Peyer's patch (tissue), 4 donors: ENCODE results near the gene ZNF747. TPM values are rescaled to one million over a fixed set of nuclear protein-coding genes. Genes with fewer than 3 reads are reported as not detected.
A peak's percentile ranks its signal among the peaks of the same experiment; 100 is the strongest.

ENCODE experiments used
- DNase-seq, 3 donors: peaks; one replicate each; pipeline ENCODE4 v3.0.0-alpha.2; 2017 to 2019
- H3K27ac ChIP-seq, 4 donors: fragments of 200-600 bp; sonication (generic); one replicate each; pipeline ENCODE4 v1.5.1; 2016 to 2019
- H3K27me3 ChIP-seq, 2 donors: fragments of 200-600 bp; sonication (generic); one replicate each; pipeline ENCODE4 v1.5.1; 2019
- H3K36me3 ChIP-seq, 3 donors: fragments of 200-600 bp; sonication (generic); one replicate each; pipeline ENCODE4 v1.5.1; 2016 to 2019
- H3K4me1 ChIP-seq, 4 donors: fragments of 200-600 bp; sonication (generic); one replicate each; pipeline ENCODE4 v1.5.1; 2016 to 2019
- H3K4me3 ChIP-seq, 4 donors: fragments of 200-600 bp; sonication (generic); 1 replicate in 3 of 4; 2 replicates in 1 of 4; pipeline ENCODE4 v1.5.1; 2016 to 2019; ENCODE audit warnings: mild to moderate bottlenecking in 1 of 4
- H3K9me3 ChIP-seq, 4 donors: fragments of 200-600 bp; sonication (generic); one replicate each; pipeline ENCODE4 v1.5.1; 2016 to 2019; ENCODE audit warnings: mild to moderate bottlenecking in 1 of 4
- CTCF ChIP-seq, 6 experiments: fragments of 450-650 bp in 4 of 6; fragments of 200-600 bp in 2 of 6; sonication (generic) in 1 of 6; IDR thresholded peaks; one replicate each; pipeline ENCODE4 v1.5.1; 2017 to 2019; ENCODE audit warnings: antibody characterized with exemption in 6 of 6, mild to moderate bottlenecking in 3 of 6, moderate library complexity in 1 of 6
- POLR2A ChIP-seq, 2 donors: fragments of 450-650 bp; IDR thresholded peaks; one replicate each; pipeline ENCODE4 v1.5.1; 2017; ENCODE audit warnings: antibody characterized with exemption in 2 of 2, mild to moderate bottlenecking in 2 of 2, moderate library complexity in 2 of 2
- total RNA-seq, 4 donors: library from RNA; depleted of rRNA; stranded (reverse); fragments of >200 nt; gene quantifications; one replicate each; pipeline ENCODE4 v1.1.0, GENCODE V29; 2016

ZNF747 gene
- 10 to 100 TPM; 12.4 to 22.8 (median 19.1) TPM for total RNA-seq

GRCh38 chr16:30534368-30535105, at the start of gene ZNF747:
Gene ZNF747 (minus strand): TSS chr16:30534858. CDS start chr16:30534679, 179 bp downstream.
- DNase-seq = peak; percentile 91 to 97 (median 94)

GRCh38 chr16:30582611-30583340, 48.1 kb upstream of the ZNF747 start:
- no peak for DNase-seq
- Histone ChIP-seq H3K27ac (no peak overlapping the region), H3K4me3 (no peak overlapping the region), H3K9me3 (no peaks in the 10 kb centered on the region), H3K36me3 (peaks cover 0 to 48% (median 3%) of the 10 kb centered on the region in 3 donors), H3K4me1 (peaks cover 0 to 31% (median 2%) of the 10 kb centered on the region in 4 donors), H3K27me3 (no peaks in the 10 kb centered on the region)
- TF ChIP-seq POLR2A (IDR thresholded peaks at IDR 0.05) (no peak), CTCF (IDR thresholded peaks at IDR 0.05) (no peak)

More at GRCh38 chr16:30534368-30535105, at the start of gene ZNF747:
- H3K36me3 ChIP-seq = peaks cover 0 to 15% (median 0%) of the 10 kb centered on the region in 3 donors
- no peaks in the 10 kb centered on the region for H3K9me3 ChIP-seq
- H3K4me3 ChIP-seq = peak within 1 kb of the TSS; percentile 54 to 79 (median 72)
- peak within 1 kb of the TSS; percentile 90 to 96 (median 94) for H3K27ac ChIP-seq
- H3K27me3 ChIP-seq = no peaks in the 10 kb centered on the region
- H3K4me1 ChIP-seq = peaks cover 0 to 19% (median 0%) of the 10 kb centered on the region in 4 donors
- TF ChIP-seq POLR2A (IDR thresholded peaks at IDR 0.05) = peak; percentile 38 to 60
- TF ChIP-seq CTCF (IDR thresholded peaks at IDR 0.05) = peak in 2 of 6 experiments; percentile 5 to 7

- TF ChIP-seq CTCF (IDR thresholded peaks at IDR 0.05) = no peak
- TF ChIP-seq POLR2A (IDR thresholded peaks at IDR 0.05) = no peak
- H3K36me3 ChIP-seq = peaks cover 0 to 53% (median 3%) of the 10 kb centered on the region in 3 donors
- DNase-seq = no peak
Observed at GRCh38 chr16:30581457-30581856, 46.8 kb upstream of the ZNF747 start.

GRCh38 chr16:30574678-30575077, 40.0 kb upstream of the ZNF747 start:
- Histone ChIP-seq H3K4me1 (peaks cover 4 to 22% (median 7%) of the 10 kb centered on the region in 4 donors), H3K36me3 (peaks cover 0 to 19% (median 3%) of the 10 kb centered on the region in 3 donors), H3K27ac (no peak overlapping the region), H3K9me3 (no peaks in the 10 kb centered on the region), H3K27me3 (no peaks in the 10 kb centered on the region), H3K4me3 (no peak overlapping the region)
- TF ChIP-seq CTCF (IDR thresholded peaks at IDR 0.05) (no peak), POLR2A (IDR thresholded peaks at IDR 0.05) (no peak)
- no peak for DNase-seq

More at GRCh38 chr16:30581457-30581856, 46.8 kb upstream of the ZNF747 start:
- Histone ChIP-seq H3K4me1 (peaks cover 0 to 23% (median 2%) of the 10 kb centered on the region in 4 donors), H3K27me3 (no peaks in the 10 kb centered on the region), H3K27ac (no peak overlapping the region), H3K4me3 (no peak overlapping the region), H3K9me3 (no peaks in the 10 kb centered on the region)

GRCh38 chr16:30571445-30572322, 37.0 kb upstream of the ZNF747 start, which contains the start of gene ZNF688:
Gene ZNF688 (minus strand): TSS chr16:30571714. CDS start chr16:30571629, 85 bp downstream.
- H3K9me3 ChIP-seq = no peaks in the 10 kb centered on the region
- peaks cover 0 to 4% (median 0%) of the 10 kb centered on the region in 3 donors for H3K36me3 ChIP-seq
- H3K4me3 ChIP-seq = peak within 1 kb of the TSS; percentile 81 to 95 (median 86)
- H3K4me1 ChIP-seq = peaks cover 4 to 23% (median 14%) of the 10 kb centered on the region in 4 donors
- H3K27ac ChIP-seq = peak within 1 kb of the TSS; percentile 98 to 99 (median 98)
- DNase-seq = peak; percentile 93 to 98 (median 94)
- peak in 1 of 6 experiments; percentile 20 for TF ChIP-seq CTCF (IDR thresholded peaks at IDR 0.05)
- peak; percentile 53 to 66 for TF ChIP-seq POLR2A (IDR thresholded peaks at IDR 0.05)
- H3K27me3 ChIP-seq = no peaks in the 10 kb centered on the region
